Endothelial cell of umbilical vein (primary cell): Measurements from ENCODE around the gene LAMB4. TPM values are rescaled to one million over a fixed set of nuclear protein-coding genes. Genes with fewer than 3 reads are reported as not detected.

Experiments used
- BruUV-seq: library from RNA; stranded (reverse); fragments of 400-500 nt; replicated peaks from 2 replicates; lab custom pipeline; 2021; lab: Mats Ljungman, UMichigan
- CTCF ChIA-PET: fragments of 300-600, 350-600 bp; sonication (Branson Sonifier 250); formaldehyde crosslinking; loops from one replicate; lab custom pipeline; 2021; ENCODE audit warnings: antibody characterized with exemption, inconsistent platforms; lab: Charles Lee
- POLR2A ChIA-PET: fragments of 300-600, 350-600 bp; sonication (Branson Sonifier 250); formaldehyde crosslinking; loops from one replicate; lab custom pipeline; 2021; ENCODE audit warnings: antibody characterized with exemption, inconsistent platforms; lab: Charles Lee
- DNase-seq: peaks from one replicate; pipeline ENCODE4 v3.0.0-alpha.2; 2011; ENCODE audit warnings: low read depth, low spot score
- FAIRE-seq: peaks from 2 replicates; lab custom pipeline; 2011; peaks lifted over from hg19 to GRCh38; lab: Jason Lieb, UNC
- H2AFZ ChIP-seq: 2 replicates; pipeline ENCODE4 v1.6.0; 2012; ENCODE audit warnings: low read depth, low read length, control low read depth, inconsistent platforms
- H3K27ac ChIP-seq: 2 replicates; pipeline ENCODE4 v1.5.1; 2011; ENCODE audit warnings: low read depth, mild to moderate bottlenecking, control low read depth, low read length, moderate library complexity; ENCODE audit not compliant: insufficient read depth
- H3K27me3 ChIP-seq, 2 experiments: 2 replicates each; pipeline versions ENCODE4 v1.6.0 to v1.6.1; 2011; ENCODE audit warnings: low read length in 2 of 2, mixed read lengths in 1 of 2; ENCODE audit not compliant: control insufficient read depth in 2 of 2, insufficient read depth in 2 of 2
- H3K36me3 ChIP-seq, 2 experiments: 2 replicates in 1 of 2; 3 replicates in 1 of 2; pipeline ENCODE4 v1.5.1; 2011; ENCODE audit warnings: low read length in 2 of 2, mild to moderate bottlenecking in 1 of 2, moderate library complexity in 1 of 2; ENCODE audit not compliant: control insufficient read depth in 2 of 2, insufficient read depth in 2 of 2; ENCODE audit errors: extremely low read depth in 1 of 2
- H3K4me1 ChIP-seq: 3 replicates; pipeline ENCODE4 v1.5.1; 2011; ENCODE audit warnings: mild to moderate bottlenecking, low read length; ENCODE audit not compliant: control insufficient read depth, insufficient read depth; ENCODE audit errors: extremely low read depth
- H3K4me2 ChIP-seq: 2 replicates; pipeline ENCODE4 v1.6.1; 2011; ENCODE audit warnings: low read length, control low read depth, mixed read lengths; ENCODE audit not compliant: insufficient read depth
- H3K4me3 ChIP-seq, 3 experiments: fragments of 200-600 bp in 1 of 3; sonication (generic), shearing (Covaris generic) in 1 of 3; replicated peaks in 1 of 3; 2 replicates each; pipeline ENCODE4 v1.5.1; 2011 to 2016; ENCODE audit warnings: control low read depth in 3 of 3, low read length in 3 of 3, mild to moderate bottlenecking in 2 of 3, inconsistent platforms in 1 of 3, low read depth in 1 of 3, moderate library complexity in 1 of 3; ENCODE audit not compliant: insufficient read depth in 1 of 3
- H3K79me2 ChIP-seq: 2 replicates; pipeline ENCODE4 v1.6.0; 2012; ENCODE audit warnings: low read length, inconsistent platforms; ENCODE audit not compliant: control insufficient read depth, insufficient read depth
- H3K9ac ChIP-seq: replicated peaks from 2 replicates; pipeline ENCODE3; 2011; ENCODE audit warnings: low read length, control low read depth; ENCODE audit not compliant: insufficient read depth; ENCODE audit errors: extremely low read depth
- H3K9me1 ChIP-seq: replicated peaks from 3 replicates; pipeline ENCODE4 v1.6.0; 2011; ENCODE audit warnings: mild to moderate bottlenecking, low read length; ENCODE audit not compliant: control insufficient read depth, insufficient read depth; ENCODE audit errors: extremely low read depth
- H3K9me3 ChIP-seq: replicated peaks from 2 replicates; pipeline ENCODE4 v1.5.1; 2012; ENCODE audit warnings: low read length, inconsistent platforms; ENCODE audit not compliant: control insufficient read depth, insufficient read depth
- H4K20me1 ChIP-seq: replicated peaks from 2 replicates; pipeline ENCODE3; 2011; ENCODE audit warnings: mild to moderate bottlenecking, low read length; ENCODE audit not compliant: control insufficient read depth, insufficient read depth; ENCODE audit errors: extremely low read depth
- CTCF ChIP-seq, 2 donors: IDR thresholded peaks; 1 replicate in 1 of 2; 2 replicates in 1 of 2; pipeline ENCODE4 v1.5.1; 2011; ENCODE audit warnings: low read length in 2 of 2, mild to moderate bottlenecking in 2 of 2, moderate library complexity in 2 of 2, control low read depth in 1 of 2, inconsistent platforms in 1 of 2, low read depth in 1 of 2; ENCODE audit not compliant: insufficient read depth in 1 of 2; ENCODE audit errors: extremely low read depth in 1 of 2
- EZH2 ChIP-seq: IDR thresholded peaks from 2 replicates; pipeline ENCODE4 v1.6.1; 2012; ENCODE audit warnings: borderline replicate concordance, low read depth, mild to moderate bottlenecking, moderate library complexity, low read length, inconsistent platforms; ENCODE audit not compliant: severe bottlenecking
- FOS ChIP-seq: IDR thresholded peaks from 2 replicates; pipeline ENCODE4 v1.6.1; 2011; ENCODE audit warnings: mild to moderate bottlenecking, low read length, moderate library complexity, borderline replicate concordance; ENCODE audit not compliant: insufficient read depth
- GATA2 ChIP-seq: IDR thresholded peaks from 2 replicates; pipeline ENCODE4 v1.7.0; 2011; ENCODE audit warnings: low read depth, mild to moderate bottlenecking, moderate library complexity, mixed read lengths, low read length; ENCODE audit not compliant: insufficient read length, insufficient read depth
- JUN ChIP-seq: IDR thresholded peaks from 2 replicates; pipeline ENCODE4 v1.6.1; 2011; ENCODE audit warnings: borderline replicate concordance, low read depth; ENCODE audit not compliant: insufficient read length, insufficient read depth
- MAX ChIP-seq: IDR thresholded peaks from 2 replicates; pipeline ENCODE4 v1.6.1; 2011; ENCODE audit not compliant: insufficient read depth, insufficient read length
- MYC ChIP-seq: IDR thresholded peaks from one replicate; pipeline ENCODE4 v1.6.1; 2011; ENCODE audit warnings: mild to moderate bottlenecking, low read depth, low read length
- POLR2A ChIP-seq: IDR thresholded peaks from 2 replicates; pipeline ENCODE4 v1.6.1; 2012; ENCODE audit warnings: low read depth, mild to moderate bottlenecking, control low read depth, low read length
- POLR2AphosphoS5 ChIP-seq: IDR thresholded peaks from 2 replicates; pipeline ENCODE4 v1.6.1; 2012; ENCODE audit warnings: low read depth, mild to moderate bottlenecking, control low read depth, low read length, moderate library complexity; ENCODE audit not compliant: insufficient read depth
- dilution Hi-C: fragments of 300-500 bp; cut with MboI; formaldehyde crosslinking; loops from one replicate; pipeline ENCODE4 v1.15.0; 2019; ENCODE audit warnings: low sequenced_read_pairs; ENCODE audit not compliant: extremely low pct_ligation_motif_present
- intact Hi-C: fragments of 100-400 bp; cut with micrococcal nuclease; formaldehyde crosslinking; loops from one replicate; pipeline ENCODE4 v1.10.0; 2022
- polyA plus RNA-seq, 4 experiments: library from polyadenylated mRNA; depleted of rRNA in 3 of 4; stranded (reverse) in 3 of 4; unstranded in 1 of 4; fragments of >200 nt; gene quantifications; 2 replicates each; pipeline versions ENCODE4 v1.2.1 to v1.2.3, GENCODE V29; 2011 to 2012; ENCODE audit warnings: missing spikeins in 1 of 4
- total RNA-seq: library from RNA; stranded (reverse); gene quantifications from 2 replicates; pipeline ENCODE4 v1.2.3, GENCODE V29; 2021

Gene LAMB4
- total and polyA plus RNA-seq, 2 donors (not counting 3 experiments of a cell fraction or from before 2014, with no cell fraction given), result 0.15 to 0.20 TPM

- H3K9me1 ChIP-seq, result no peaks in the 10 kb centered on the region
- no peaks in the 10 kb centered on the region for H4K20me1 ChIP-seq
- H3K4me2 ChIP-seq, result no peak overlapping the region
- dilution Hi-C loops (no loop called here), intact Hi-C loops (no loop called here)
- no peaks in the 10 kb centered on the region for H3K27me3 ChIP-seq
- BruUV-seq, result no TSS peak
- H3K27ac ChIP-seq, result no peak overlapping the region
- H3K36me3 ChIP-seq, result no peaks in the 10 kb centered on the region
- no peak overlapping the region for H3K9ac ChIP-seq
- no peak for FAIRE-seq
- peaks cover 27% of the 10 kb centered on the region for H3K4me1 ChIP-seq
- H3K4me3 ChIP-seq, result no peak overlapping the region
- no peaks in the 10 kb centered on the region for H3K79me2 ChIP-seq
- no peaks in the 10 kb centered on the region for H3K9me3 ChIP-seq
- DNase-seq, result no peak
- TF ChIP-seq JUN (no peak), GATA2 (no peak), EZH2 (no peak), CTCF (IDR thresholded peaks at IDR 0.05; ENCODE audit: extremely low read depth in 1 of 2, insufficient read depth in 1 of 2, low read depth in 1 of 2, low read length in 2 of 2) (no peak), POLR2A (no peak), MYC (no peak), POLR2AphosphoS5 (no peak), MAX (no peak), FOS (no peak)
- POLR2A ChIA-PET, result no interaction called here
- H2AFZ ChIP-seq, result no peak overlapping the region
- CTCF ChIA-PET, result no interaction called here
Measured at GRCh38 chr7:108008240-108008639, 121.9 kb downstream of the LAMB4 start.
